Measurements from ENCODE around the gene GNAI3. TPM values are rescaled to one million over a fixed set of nuclear protein-coding genes. Genes with fewer than 3 reads are reported as not detected.
A peak's percentile ranks its signal among the peaks of the same experiment; 100 is the strongest.

Gene GNAI3
- total and polyA plus RNA-seq, 2 of the 13 experiments (the other 11 are each of a cell fraction or from before 2014, with no cell fraction given): 4.3 to 9.0 TPM

DNA sequence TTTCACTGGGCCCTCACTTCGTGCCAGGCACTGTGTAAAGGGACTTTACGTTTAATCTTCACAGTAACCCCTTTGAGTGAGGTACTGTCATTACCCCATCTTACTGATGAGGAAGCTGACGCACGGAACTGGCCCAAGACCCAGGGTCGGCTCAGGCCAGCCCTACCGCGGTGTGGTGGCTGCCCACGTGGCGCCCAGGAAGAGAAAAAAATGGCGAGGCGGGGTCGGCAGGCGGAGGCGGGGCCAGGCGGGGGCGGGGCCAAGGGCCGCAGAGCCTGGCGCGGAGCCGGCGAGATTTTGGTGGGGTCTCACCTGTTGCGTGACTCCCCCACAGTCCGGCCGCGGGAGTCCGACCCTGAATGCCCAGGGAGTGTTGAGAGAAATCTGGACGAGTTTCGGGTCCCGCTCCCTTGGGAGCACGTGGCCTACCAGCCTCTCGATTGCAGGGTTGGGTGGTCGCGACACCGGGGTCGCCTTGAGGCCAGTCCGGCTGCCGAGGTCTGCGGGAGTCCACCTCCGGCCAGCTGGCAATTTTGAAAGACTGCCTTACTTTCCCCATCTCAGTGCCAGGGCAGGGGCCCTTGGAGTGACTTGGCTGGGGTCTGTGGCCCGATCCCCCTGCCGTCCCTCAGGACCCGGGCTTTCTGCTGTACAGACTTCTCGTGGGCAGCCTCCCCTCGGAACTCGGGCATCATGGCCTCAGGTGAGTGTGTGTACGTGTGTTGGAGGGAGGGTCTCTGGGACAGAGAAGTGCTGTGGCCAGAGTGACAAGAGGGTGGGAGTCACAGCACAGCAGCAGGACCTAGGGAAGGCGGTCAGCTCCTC, 71.4 kb downstream of the GNAI3 start, which contains the start of the genes AMPD2 and GNAT2:
TSS of gene AMPD2 (plus strand) at position 262 of the 825 bp plus-strand sequence. CDS start 1,339 bp downstream, outside the sequence.
TSS of gene GNAT2 (minus strand) at position 41 of the 825 bp plus-strand sequence. CDS start 6,746 bp downstream, outside the sequence.
- H3K79me2 ChIP-seq (ENCODE audit: insufficient read depth, low read length): peaks cover 53% of the 10 kb centered on the region
- TF ChIP-seq FOXP1 (IDR thresholded peaks at IDR 0.05) (no peak), FOXP1 (CRISPR knock-in tag; IDR thresholded peaks at IDR 0.05) (no peak), NR2F2 (IDR thresholded peaks at IDR 0.05; ENCODE audit: borderline replicate concordance, low read depth) (no peak), ZNF790 (CRISPR knock-in tag; IDR thresholded peaks at IDR 0.05; ENCODE audit: borderline replicate concordance) (peak; percentile 65; the same call in 1 of the 2 replicates), SATB2 (CRISPR knock-in tag; IDR thresholded peaks at IDR 0.05) (no peak), POLR2A (IDR thresholded peaks at IDR 0.05; ENCODE audit: insufficient read depth in 1 of 2, low read depth in 2 of 2, low read length in 2 of 2) (peak; percentile 75 to 85), NR1H2 (CRISPR knock-in tag; IDR thresholded peaks at IDR 0.05; ENCODE audit: borderline replicate concordance, low read depth) (no peak; the same call in 1 of the 2 replicates), JDP2 (CRISPR knock-in tag; IDR thresholded peaks at IDR 0.05; ENCODE audit: borderline replicate concordance) (no peak), ZSCAN20 (CRISPR knock-in tag; IDR thresholded peaks at IDR 0.05; ENCODE audit: borderline replicate concordance) (0 out of 2 replicates have a peak, but pooled peaks have one; percentile 65), JUND (CRISPR knock-in tag; IDR thresholded peaks at IDR 0.05) (no peak), ZNF235 (CRISPR knock-in tag; IDR thresholded peaks at IDR 0.05; ENCODE audit: borderline replicate concordance) (no peak), MTF1 (CRISPR knock-in tag; IDR thresholded peaks at IDR 0.05) (no peak), ZNF678 (CRISPR knock-in tag; IDR thresholded peaks at IDR 0.05) (no peak), SMAD1 (CRISPR knock-in tag; IDR thresholded peaks at IDR 0.05; ENCODE audit: borderline replicate concordance, low read depth) (0 out of 2 replicates have a peak, but pooled peaks have one; percentile 20), NCOA1 (CRISPR knock-in tag; IDR thresholded peaks at IDR 0.05) (peak; percentile 78), CBFB (CRISPR knock-in tag; IDR thresholded peaks at IDR 0.05) (0 out of 2 replicates have a peak, but pooled peaks have one; percentile 48), PRPF4 (IDR thresholded peaks at IDR 0.05; ENCODE audit: low read depth, low read length, poor library complexity, severe bottlenecking) (no peak), SMC3 (IDR thresholded peaks at IDR 0.05; ENCODE audit: low read length) (no peak), XBP1 (CRISPR knock-in tag; IDR thresholded peaks at IDR 0.05) (no peak), SALL1 (CRISPR knock-in tag; IDR thresholded peaks at IDR 0.05) (peak; percentile 74), ZNF720 (CRISPR knock-in tag; IDR thresholded peaks at IDR 0.05) (no peak)
- TF ChIP-seq, protein P1, sequence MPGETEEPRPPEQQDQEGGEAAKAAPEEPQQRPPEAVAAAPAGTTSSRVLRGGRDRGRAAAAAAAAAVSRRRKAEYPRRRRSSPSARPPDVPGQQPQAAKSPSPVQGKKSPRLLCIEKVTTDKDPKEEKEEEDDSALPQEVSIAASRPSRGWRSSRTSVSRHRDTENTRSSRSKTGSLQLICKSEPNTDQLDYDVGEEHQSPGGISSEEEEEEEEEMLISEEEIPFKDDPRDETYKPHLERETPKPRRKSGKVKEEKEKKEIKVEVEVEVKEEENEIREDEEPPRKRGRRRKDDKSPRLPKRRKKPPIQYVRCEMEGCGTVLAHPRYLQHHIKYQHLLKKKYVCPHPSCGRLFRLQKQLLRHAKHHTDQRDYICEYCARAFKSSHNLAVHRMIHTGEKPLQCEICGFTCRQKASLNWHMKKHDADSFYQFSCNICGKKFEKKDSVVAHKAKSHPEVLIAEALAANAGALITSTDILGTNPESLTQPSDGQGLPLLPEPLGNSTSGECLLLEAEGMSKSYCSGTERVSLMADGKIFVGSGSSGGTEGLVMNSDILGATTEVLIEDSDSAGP (CRISPR knock-in tag; IDR thresholded peaks at IDR 0.05; ENCODE audit: borderline replicate concordance): peak; percentile 61
- TF ChIP-seq, protein P2, sequence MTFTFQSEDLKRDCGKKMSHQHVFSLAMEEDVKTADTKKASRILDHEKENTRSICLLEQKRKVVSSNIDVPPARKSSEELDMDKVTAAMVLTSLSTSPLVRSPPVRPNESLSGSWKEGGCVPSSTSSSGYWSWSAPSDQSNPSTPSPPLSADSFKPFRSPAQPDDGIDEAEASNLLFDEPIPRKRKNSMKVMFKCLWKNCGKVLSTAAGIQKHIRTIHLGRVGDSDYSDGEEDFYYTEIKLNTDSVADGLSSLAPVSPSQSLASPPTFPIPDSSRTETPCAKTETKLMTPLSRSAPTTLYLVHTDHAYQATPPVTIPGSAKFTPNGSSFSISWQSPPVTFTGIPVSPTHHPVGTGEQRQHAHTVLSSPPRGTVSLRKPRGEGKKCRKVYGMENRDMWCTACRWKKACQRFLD (CRISPR knock-in tag; IDR thresholded peaks at IDR 0.05; ENCODE audit: borderline replicate concordance): no peak

More for the DNA sequence above, 71.4 kb downstream of the GNAI3 start, which contains the start of the genes AMPD2 and GNAT2:
- intact Hi-C loops (cut with micrococcal nuclease; ENCODE audit: unreplicated experiment) (loop anchor here (1.0 kb wide), 1 partner anchor 71 kb away; the partner anchor contains the start of gene GNAI3), in situ Hi-C loops (cut with HindIII; ENCODE audit: extremely low pct_ligation_motif_present, low pct_unique_long_range_greater_than_20kb) (loop anchor here (5.0 kb wide), 1 partner anchor 72 kb away; the partner anchor contains the start of gene GNAI3)
- WGBS (ENCODE audit: low lambda C conversion rate): 3% methylated on average over 8 of the region's 47 CpGs
- CTCF ChIA-PET (ENCODE audit: low intra/inter-chr PET ratio, low total read pairs): no interaction called here
- FAIRE-seq (peak; percentile 54), DNase-seq (ENCODE audit: low spot score) (peak; percentile 69), ATAC-seq (peak; percentile 58)
- TSS peak; percentile 76 for BruUV-seq (replicated peaks)
- Histone ChIP-seq H3K9ac (ENCODE audit: insufficient read depth, low read depth, low read length) (peak within 1 kb of the TSS; percentile 87), H3K4me2 (ENCODE audit: low read depth, low read length) (peak within 1 kb of the TSS; percentile 92), H3K36me3 (replicated peaks in 1 of 2; ENCODE audit: control insufficient read depth in 1 of 2, insufficient read depth in 2 of 2, low read length in 2 of 2) (peaks cover 4 to 7% of the 10 kb centered on the region in 2 experiments; a peak in 2 of 5 replicates), H3K9me3 (ENCODE audit: low read length) (no peaks in the 10 kb centered on the region), H3K4me1 (ENCODE audit: insufficient read depth, low read length) (peaks cover 68% of the 10 kb centered on the region), H2AFZ (ENCODE audit: low read length) (peak within 1 kb of the TSS; percentile 39), H4K20me1 (ENCODE audit: insufficient read depth, low read length) (peaks cover 35% of the 10 kb centered on the region), H3K27me3 (ENCODE audit: control insufficient read depth in 1 of 2, insufficient read depth in 2 of 2, low read length in 2 of 2) (no peaks in the 10 kb centered on the region; a peak in 1 of 5 replicates), H3K4me3 (replicated peaks in 1 of 3; ENCODE audit: insufficient read depth in 1 of 3, low read depth in 2 of 3, low read length in 3 of 3) (peak within 1 kb of the TSS; percentile 71 to 89 (median 80)), H3K27ac (ENCODE audit: extremely low read length, insufficient read depth, low read length) (peak within 1 kb of the TSS; percentile 92)
- POLR2A ChIA-PET: interaction anchor here (0.8 to 2.7 kb wide), 8 partner anchors 10 to 194 kb away, joined by 3 to 36 read pairs (median 8); partner anchors contain the start of gene GNAI3
